Activated T-cell treated with anti-CD3 and anti-CD28 coated beads for 4 hours (primary cell): ENCODE results near the gene KDM4D.
"Not testable (repeated sequence)": the region's sequence is repeated elsewhere in the genome, so short reads cannot be mapped to it uniquely, and the experiment has no call there.

ENCODE experiments used
- DNase-seq: peaks from one replicate; pipeline ENCODE4 v3.0.0-alpha.2; 2020

The KDM4D gene

DNA sequence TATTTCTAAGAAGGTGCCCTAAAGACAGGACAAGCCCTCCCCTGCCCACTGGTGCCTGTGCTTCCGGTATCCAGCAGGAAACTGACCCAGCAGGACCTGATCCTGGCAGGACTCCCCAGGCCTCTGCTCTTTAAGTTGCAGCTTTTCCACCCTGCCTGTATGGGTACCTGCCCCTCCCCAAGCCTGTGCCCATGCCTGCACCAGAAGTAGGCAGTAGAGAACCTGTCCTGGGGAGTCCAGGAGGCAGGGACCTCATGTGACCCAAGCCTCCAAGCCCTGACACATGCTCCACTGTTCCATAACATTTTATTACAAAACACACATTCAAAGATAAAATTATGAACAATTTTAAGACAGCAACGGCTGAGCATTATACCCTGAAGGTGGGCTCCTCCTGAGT is 14.3 kb upstream of the KDM4D start:
- DNase-seq, result no peak

DNA sequence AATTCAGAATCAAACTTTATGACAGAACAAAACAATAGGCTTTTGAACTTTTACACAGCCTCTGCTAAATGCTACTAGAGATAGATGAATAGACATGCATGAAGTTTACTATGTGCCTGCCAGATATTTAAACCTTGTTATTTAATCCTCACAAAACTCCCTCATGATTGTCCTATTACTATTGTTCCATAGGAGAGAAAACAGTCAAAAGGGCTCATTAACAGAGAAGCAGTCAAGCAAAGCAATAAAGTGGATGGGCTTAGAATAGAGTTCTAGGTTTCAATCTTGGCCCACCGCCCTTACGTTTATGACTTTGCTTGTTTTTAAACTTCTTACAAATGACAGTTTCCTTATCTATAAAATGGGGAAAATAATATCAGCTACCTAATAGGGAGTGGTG is 13.0 kb upstream of the KDM4D start:
- DNase-seq, result no peak

DNA sequence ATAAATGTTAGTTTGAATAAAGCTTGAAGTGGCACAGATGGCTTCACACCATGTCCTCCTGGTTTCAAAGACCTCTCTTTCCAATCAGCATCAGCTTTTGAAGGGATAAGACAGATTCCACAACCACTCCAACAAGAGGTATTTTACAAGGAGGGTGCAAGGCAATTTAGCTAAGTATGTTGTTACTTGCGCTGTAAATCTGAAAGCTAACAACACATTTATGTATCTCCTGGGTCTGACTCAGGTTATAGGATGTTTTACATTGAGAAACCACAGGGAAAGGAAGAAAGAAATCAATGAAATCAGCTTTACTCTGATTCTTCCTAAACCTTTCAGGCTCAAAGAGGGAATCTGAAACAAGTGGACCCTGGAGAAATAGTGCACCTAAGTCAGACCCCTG is 12.3 kb upstream of the KDM4D start:
- DNase-seq, result no peak

GRCh38 chr11:94964934-94965333 is 8.6 kb upstream of the KDM4D start:
- DNase-seq, result no peak

GRCh38 chr11:94968334-94968958 is 5.1 kb upstream of the KDM4D start:
- DNase-seq, result no peak

- DNase-seq, result no peak
These were observed 810 bp upstream of the KDM4D start for GRCh38 chr11:94972700-94973098.

DNA sequence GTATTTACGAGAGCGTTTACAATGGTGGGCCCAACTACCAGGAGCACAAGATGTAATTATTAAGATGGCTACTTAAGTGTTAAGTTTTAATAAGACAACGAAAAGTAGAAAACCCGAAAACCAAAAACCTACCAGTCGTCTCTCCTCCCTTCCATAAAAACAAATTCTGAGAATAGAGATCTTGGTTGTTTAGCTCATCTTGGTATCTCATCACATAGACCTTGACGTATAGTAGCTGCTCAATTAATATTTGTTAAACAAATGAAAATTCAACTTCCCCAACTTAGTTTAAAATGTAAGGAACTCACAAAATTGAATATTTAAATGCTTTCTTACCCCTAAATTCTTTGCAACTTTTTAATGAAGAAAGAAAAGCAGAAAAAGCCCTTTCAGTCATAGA is 669 bp downstream of the KDM4D start:
- DNase-seq, result no peak

GRCh38 chr11:94975599-94975998 is 2.1 kb downstream of the KDM4D start:
- no peak for DNase-seq

DNA sequence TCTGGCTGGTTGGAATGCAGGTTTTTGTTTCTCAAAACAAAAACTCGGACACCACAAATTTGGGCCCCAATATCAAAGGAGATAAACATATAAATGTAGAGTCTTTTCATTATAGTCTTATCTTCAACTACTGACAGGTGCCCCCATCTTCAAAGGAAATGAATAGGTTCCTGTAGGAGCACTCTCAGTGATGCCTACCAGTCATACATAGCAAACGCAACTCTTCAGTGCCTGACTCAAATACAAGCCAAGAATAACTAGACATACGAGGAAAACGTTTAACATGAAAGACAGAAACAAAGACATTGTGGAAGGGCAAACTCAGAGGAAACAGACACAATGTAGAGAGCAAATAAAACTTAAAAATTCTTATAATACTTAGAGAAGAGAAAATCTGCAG is 13.9 kb downstream of the KDM4D start:
- no peak for DNase-seq

- no peak for DNase-seq
These were observed 15.2 kb downstream of the KDM4D start for GRCh38 chr11:94988748-94989147.

- no peak for DNase-seq
These were observed 20.0 kb downstream of the KDM4D start for GRCh38 chr11:94993400-94993943.

DNA sequence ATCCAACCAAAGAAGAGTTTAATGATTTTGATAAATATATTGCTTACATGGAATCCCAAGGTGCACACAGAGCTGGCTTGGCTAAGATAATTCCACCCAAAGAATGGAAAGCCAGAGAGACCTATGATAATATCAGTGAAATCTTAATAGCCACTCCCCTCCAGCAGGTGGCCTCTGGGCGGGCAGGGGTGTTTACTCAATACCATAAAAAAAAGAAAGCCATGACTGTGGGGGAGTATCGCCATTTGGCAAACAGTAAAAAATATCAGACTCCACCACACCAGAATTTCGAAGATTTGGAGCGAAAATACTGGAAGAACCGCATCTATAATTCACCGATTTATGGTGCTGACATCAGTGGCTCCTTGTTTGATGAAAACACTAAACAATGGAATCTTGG is 23.9 kb downstream of the KDM4D start:
- no peak for DNase-seq

DNA sequence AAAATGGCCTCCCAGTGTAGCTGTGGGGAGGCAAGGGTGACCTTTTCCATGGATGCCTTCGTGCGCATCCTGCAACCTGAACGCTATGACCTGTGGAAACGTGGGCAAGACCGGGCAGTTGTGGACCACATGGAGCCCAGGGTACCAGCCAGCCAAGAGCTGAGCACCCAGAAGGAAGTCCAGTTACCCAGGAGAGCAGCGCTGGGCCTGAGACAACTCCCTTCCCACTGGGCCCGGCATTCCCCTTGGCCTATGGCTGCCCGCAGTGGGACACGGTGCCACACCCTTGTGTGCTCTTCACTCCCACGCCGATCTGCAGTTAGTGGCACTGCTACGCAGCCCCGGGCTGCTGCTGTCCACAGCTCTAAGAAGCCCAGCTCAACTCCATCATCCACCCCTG is 24.8 kb downstream of the KDM4D start:
- DNase-seq, result no peak

DNA sequence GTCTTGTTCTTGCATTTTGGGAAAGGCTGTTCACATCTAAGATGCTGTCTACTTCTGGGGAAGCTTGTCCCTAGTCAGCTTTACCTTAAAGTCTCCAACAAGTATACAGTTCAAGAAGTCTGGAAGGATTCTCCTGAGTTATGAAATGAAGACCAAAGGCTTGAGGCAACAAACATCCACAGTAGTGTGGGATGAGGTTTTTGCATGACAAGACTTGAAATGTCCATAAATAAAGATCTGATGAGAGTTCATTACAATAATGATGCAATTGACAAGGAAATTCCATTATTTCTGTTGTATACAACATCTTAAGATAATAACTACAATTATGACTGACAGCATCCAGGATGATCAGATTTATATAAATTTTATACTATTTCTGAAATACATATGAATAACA is 30.2 kb downstream of the KDM4D start:
- DNase-seq, result no peak

DNA sequence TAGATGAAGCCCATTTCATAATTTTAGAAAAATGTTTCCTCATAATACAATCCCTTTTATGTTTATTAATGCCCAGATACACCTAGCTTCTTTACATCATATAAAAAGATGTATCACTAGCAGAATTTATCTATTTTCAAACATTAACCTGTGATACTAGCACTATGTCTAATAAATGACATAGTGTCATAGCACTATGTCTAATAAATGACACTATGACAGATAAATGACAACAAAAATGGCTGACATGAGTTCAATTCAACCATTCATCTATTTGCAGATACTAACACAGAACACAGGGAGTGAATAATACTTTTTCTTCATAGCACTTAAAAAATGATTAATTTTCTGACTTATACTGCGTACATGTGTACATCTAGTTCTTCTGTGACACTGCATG is 32.1 kb downstream of the KDM4D start:
- no peak for DNase-seq

- no peak for DNase-seq
These were observed 37.9 kb downstream of the KDM4D start for GRCh38 chr11:95011376-95011775.

DNA sequence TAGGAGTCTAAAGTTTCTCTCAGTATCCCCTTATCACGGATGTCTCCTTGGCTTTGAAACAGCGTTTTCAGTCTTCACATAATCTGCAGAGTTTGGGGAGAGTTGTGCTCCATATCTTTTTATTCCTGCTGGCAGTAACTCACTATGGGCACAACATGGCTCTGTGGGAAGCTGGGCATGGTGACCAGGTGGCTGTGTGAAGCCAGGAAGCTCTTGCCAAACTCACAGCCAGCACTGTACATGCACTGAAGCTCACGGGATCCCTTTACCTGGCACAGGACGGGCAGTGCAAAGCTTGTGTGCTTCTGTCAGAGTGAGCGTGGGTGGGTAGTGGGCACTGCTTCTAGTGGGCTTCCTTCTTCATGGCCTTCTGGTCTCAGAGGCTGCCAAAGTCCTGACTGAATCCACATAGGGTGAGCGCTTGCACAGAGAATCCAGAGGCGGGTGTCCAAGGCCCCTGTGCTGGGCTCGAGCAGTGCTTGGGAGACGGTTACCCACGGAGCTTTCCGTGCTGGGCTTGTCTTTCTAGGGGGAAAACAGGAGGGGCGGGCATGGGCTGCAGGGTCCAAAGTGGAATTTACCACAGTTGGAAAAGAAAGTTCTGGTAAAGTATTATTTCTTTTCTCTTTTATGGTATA is 40.8 kb downstream of the KDM4D start:
- DNase-seq, result no peak

GRCh38 chr11:95016139-95016538 is 42.6 kb downstream of the KDM4D start:
- no peak for DNase-seq

DNA sequence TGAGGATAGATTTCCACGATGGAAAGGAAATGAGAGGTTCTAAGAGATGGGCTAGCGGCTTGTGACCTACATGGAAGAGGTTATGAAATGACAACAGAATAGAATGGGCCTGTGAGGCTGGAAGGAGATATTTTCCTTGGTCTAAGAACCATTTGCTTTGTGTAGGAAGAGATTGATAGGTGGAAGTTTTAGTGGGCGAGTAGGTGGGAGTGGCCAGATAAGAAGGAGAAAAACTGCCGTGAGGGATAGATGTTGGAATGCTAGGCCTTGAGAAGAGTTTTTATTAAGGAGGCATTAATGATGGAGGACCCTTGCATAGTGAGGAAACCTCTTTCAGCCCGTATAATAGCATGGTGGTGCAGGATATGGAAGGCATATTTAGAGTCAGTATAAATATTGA is 48.0 kb downstream of the KDM4D start:
- not testable (repeated sequence) for DNase-seq

- DNase-seq, result no peak
These were observed 51.4 kb downstream of the KDM4D start, which contains the start of gene KDM4E for GRCh38 chr11:95024958-95025357. KDM4E (plus strand) TSS chr11:95025258; CDS start chr11:95025558, 300 bp downstream.

DNA sequence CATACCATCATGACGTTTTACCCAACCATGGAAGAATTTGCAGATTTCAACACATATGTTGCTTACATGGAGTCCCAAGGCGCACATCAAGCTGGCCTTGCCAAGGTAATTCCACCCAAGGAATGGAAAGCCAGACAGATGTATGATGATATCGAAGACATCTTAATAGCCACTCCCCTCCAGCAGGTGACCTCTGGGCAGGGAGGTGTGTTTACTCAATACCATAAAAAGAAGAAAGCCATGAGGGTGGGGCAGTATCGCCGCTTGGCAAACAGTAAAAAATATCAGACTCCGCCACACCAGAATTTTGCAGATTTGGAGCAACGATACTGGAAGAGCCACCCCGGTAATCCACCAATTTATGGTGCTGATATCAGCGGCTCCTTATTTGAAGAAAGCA is 52.1 kb downstream of the KDM4D start:
- DNase-seq, result not testable (repeated sequence)

GRCh38 chr11:95028357-95028756 is 54.8 kb downstream of the KDM4D start:
- DNase-seq, result no peak

GRCh38 chr11:95033051-95033450 is 59.5 kb downstream of the KDM4D start:
- no peak for DNase-seq

GRCh38 chr11:95035316-95035715 is 61.8 kb downstream of the KDM4D start:
- DNase-seq, result no peak
